HepG2 (cell line): Measurements from ENCODE around the gene RPLP2. TPM values are rescaled to one million over a fixed set of nuclear protein-coding genes. Genes with fewer than 3 reads are reported as not detected.

Experiments used
- BATF2 ChIP-seq: sonication (generic); formaldehyde crosslinking; IDR thresholded peaks from 2 replicates; pipeline ENCODE4 v1.8.0; 2022; ENCODE audit warnings: mild to moderate bottlenecking, missing genetic modification reagents, moderate library complexity
- ETV6 ChIP-seq: sonication (generic); formaldehyde crosslinking; conservative IDR thresholded peaks from 2 replicates; pipeline ENCODE4 v1.4.0; 2020; ENCODE audit warnings: missing genetic modification reagents
- FOXA1 ChIP-seq, 2 experiments: fragments of 450-650 bp in 1 of 2; sonication (generic) in 1 of 2; formaldehyde crosslinking in 1 of 2; IDR thresholded peaks; 2 replicates each; pipeline versions ENCODE4 v1.4.0 to v1.6.1; 2016 to 2020; ENCODE audit warnings: missing genetic modification reagents in 1 of 2
- HOXA9 ChIP-seq: sonication (generic); formaldehyde crosslinking; IDR thresholded peaks from 2 replicates; pipeline ENCODE4 v1.8.1; 2022; ENCODE audit warnings: missing genetic modification reagents, mild to moderate bottlenecking, moderate library complexity, borderline replicate concordance
- KAT7 ChIP-seq: IDR thresholded peaks from 2 replicates; pipeline ENCODE4 v1.6.1; 2018; ENCODE audit warnings: borderline replicate concordance, missing compliant biosample characterization
- NKX3-1 ChIP-seq: sonication (generic); formaldehyde crosslinking; IDR thresholded peaks from 2 replicates; pipeline ENCODE4 v1.5.0; 2020; ENCODE audit warnings: missing genetic modification reagents
- PAX8 ChIP-seq: sonication (generic); formaldehyde crosslinking; IDR thresholded peaks from 2 replicates; pipeline ENCODE4 v1.8.0; 2022; ENCODE audit warnings: mild to moderate bottlenecking, missing genetic modification reagents, borderline replicate concordance
- PBX3 ChIP-seq: sonication (generic); formaldehyde crosslinking; IDR thresholded peaks from 2 replicates; pipeline ENCODE4 v1.8.1; 2023; ENCODE audit warnings: missing genetic modification reagents, inconsistent platforms, borderline replicate concordance
- PHF8 ChIP-seq: sonication (generic); formaldehyde crosslinking; IDR thresholded peaks from 2 replicates; pipeline ENCODE4 v1.5.0; 2020; ENCODE audit warnings: missing genetic modification reagents
- SIN3B ChIP-seq: fragments of 150-350 bp; IDR thresholded peaks from 2 replicates; pipeline ENCODE4 v1.6.1; 2014; ENCODE audit warnings: low read length
- SP5 ChIP-seq: IDR thresholded peaks from 2 replicates; pipeline ENCODE4 v1.6.1; 2016; ENCODE audit warnings: low read depth, borderline replicate concordance
- TAF1 ChIP-seq: sonication (generic); formaldehyde crosslinking; IDR thresholded peaks from 2 replicates; pipeline ENCODE4 v1.4.0; 2020; ENCODE audit warnings: missing genetic modification reagents
- ZFY ChIP-seq: sonication (generic); formaldehyde crosslinking; IDR thresholded peaks from 2 replicates; pipeline ENCODE4 v1.4.0; 2020; ENCODE audit warnings: missing genetic modification reagents
- ZNF124 ChIP-seq: sonication (generic); formaldehyde crosslinking; IDR thresholded peaks from 2 replicates; pipeline ENCODE4 v1.4.0; 2020; ENCODE audit warnings: missing genetic modification reagents
- ZNF713 ChIP-seq: sonication (generic); formaldehyde crosslinking; IDR thresholded peaks from 2 replicates; pipeline ENCODE4 v1.4.0; 2020; ENCODE audit warnings: mild to moderate bottlenecking, missing genetic modification reagents
- polyA plus RNA-seq, 8 experiments: library from polyadenylated mRNA; depleted of rRNA in 3 of 8; stranded (reverse) in 7 of 8; unstranded in 1 of 8; fragments of >200 nt; fragmentation: Illumina TruSeq in 4 of 8; extraction: Trizol in 4 of 8; gene quantifications; 2 replicates each; pipeline versions ENCODE4 v1.2.1 to v1.2.3, GENCODE V29; 2011 to 2016; ENCODE audit warnings: low read depth in 4 of 8, missing spikeins in 1 of 8, mixed read lengths in 1 of 8; ENCODE audit not compliant: insufficient read depth in 1 of 8
- total RNA-seq, 5 experiments: library from RNA; depleted of rRNA; stranded (reverse); fragments of >200 nt; fragmentation: Illumina TruSeq; extraction: Trizol; gene quantifications; 2 replicates each; pipeline ENCODE4 v1.2.3, GENCODE V29; 2016; ENCODE audit warnings: low read depth in 1 of 5
- TF ChIP-seq, protein P1 (sequence below): IDR thresholded peaks from 2 replicates; pipeline ENCODE4 v1.6.1; 2016
- TF ChIP-seq, protein P2 (sequence below): sonication (generic); formaldehyde crosslinking; conservative IDR thresholded peaks from 2 replicates; pipeline ENCODE4 v1.4.0; 2020; ENCODE audit warnings: missing genetic modification reagents
- TF ChIP-seq, protein P3 (sequence below): IDR thresholded peaks from 2 replicates; pipeline ENCODE4 v1.6.1; 2012; ENCODE audit warnings: inconsistent platforms
- TF ChIP-seq, protein P4 (sequence below): sonication (generic); formaldehyde crosslinking; IDR thresholded peaks from 2 replicates; pipeline ENCODE4 v1.4.0; 2020; ENCODE audit warnings: mild to moderate bottlenecking, missing genetic modification reagents, borderline replicate concordance
- TF ChIP-seq, protein P5 (sequence below): sonication (generic); formaldehyde crosslinking; conservative IDR thresholded peaks from 2 replicates; pipeline ENCODE4 v1.8.0; 2022; ENCODE audit warnings: mild to moderate bottlenecking, moderate library complexity, missing genetic modification reagents

RPLP2 gene
- total and polyA plus RNA-seq, 2 of the 13 experiments (the other 11 are each of a cell fraction or from before 2014, with no cell fraction given) = 978 to 2,106 TPM

DNA sequence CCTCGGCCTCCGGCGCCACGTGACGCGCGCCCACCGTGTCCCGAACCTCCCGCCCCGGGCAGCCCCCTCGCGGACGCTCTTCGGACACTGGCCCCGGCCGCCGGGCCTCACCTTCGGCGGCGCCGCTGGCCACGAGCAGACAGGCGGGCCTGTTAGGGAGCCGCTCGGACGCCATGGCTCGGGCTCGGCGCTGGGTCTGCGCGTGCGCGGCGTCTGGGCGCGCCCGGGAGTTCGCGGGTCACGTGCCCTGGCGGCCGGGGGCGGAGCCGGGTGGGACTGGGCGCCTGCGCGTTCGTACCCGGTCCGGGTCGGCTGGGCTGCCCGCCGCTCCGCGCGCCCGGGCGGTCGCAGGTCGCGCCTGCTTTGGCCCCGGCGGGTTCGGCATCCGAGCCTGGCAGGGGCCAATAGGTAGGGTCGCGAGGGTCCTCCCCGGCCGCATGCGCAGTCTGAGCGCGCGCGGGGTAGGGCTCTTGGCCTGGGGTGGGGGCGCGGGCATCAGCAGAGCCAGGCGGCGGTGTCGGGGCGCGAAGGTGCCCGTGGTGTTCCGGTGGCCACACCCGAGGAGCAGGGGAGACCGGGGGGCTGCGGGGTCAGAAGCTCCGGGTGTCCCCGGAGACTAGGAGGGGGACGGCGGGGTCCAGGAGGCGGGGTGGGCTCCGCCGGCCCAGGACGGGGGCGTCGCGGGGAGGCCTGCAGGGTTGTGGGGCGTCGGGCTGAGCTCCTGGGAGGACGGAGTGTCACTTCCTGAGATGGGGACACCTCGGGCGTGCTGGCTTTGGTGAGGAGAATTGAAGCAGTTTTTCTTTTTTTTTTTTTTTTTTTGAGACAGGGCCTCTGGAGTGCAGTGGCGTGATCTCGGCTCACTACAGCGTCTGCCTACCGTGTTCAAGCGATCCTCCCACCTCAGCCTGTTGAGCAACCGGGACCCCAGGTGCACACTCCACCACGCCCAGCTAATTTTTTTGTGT, 32.2 kb upstream of the RPLP2 start, which contains the start of gene GATD1 (continued):
- TF ChIP-seq PBX3 (CRISPR knock-in tag) = no peak
- TF ChIP-seq, protein P1, sequence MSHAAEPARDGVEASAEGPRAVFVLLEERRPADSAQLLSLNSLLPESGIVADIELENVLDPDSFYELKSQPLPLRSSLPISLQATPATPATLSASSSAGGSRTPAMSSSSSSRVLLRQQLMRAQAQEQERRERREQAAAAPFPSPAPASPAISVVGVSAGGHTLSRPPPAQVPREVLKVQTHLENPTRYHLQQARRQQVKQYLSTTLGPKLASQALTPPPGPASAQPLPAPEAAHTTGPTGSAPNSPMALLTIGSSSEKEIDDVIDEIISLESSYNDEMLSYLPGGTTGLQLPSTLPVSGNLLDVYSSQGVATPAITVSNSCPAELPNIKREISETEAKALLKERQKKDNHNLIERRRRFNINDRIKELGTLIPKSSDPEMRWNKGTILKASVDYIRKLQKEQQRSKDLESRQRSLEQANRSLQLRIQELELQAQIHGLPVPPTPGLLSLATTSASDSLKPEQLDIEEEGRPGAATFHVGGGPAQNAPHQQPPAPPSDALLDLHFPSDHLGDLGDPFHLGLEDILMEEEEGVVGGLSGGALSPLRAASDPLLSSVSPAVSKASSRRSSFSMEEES (CRISPR knock-in tag) = no peak
- TF ChIP-seq, protein P2, sequence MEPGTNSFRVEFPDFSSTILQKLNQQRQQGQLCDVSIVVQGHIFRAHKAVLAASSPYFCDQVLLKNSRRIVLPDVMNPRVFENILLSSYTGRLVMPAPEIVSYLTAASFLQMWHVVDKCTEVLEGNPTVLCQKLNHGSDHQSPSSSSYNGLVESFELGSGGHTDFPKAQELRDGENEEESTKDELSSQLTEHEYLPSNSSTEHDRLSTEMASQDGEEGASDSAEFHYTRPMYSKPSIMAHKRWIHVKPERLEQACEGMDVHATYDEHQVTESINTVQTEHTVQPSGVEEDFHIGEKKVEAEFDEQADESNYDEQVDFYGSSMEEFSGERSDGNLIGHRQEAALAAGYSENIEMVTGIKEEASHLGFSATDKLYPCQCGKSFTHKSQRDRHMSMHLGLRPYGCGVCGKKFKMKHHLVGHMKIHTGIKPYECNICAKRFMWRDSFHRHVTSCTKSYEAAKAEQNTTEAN = 0 out of 2 replicates have a peak, but pooled peaks have one; percentile 15
- TF ChIP-seq HOXA9 (CRISPR knock-in tag) = no peak; the same call in 1 of the 2 replicates
- TF ChIP-seq TAF1 = peak; percentile 24; the same call in 1 of the 2 replicates
- peak; percentile 92 for TF ChIP-seq ZFY
- no peak for TF ChIP-seq SP5 (CRISPR knock-in tag)
- TF ChIP-seq BATF2 (CRISPR knock-in tag) = no peak
- TF ChIP-seq SIN3B = no peak
- TF ChIP-seq, protein P3, sequence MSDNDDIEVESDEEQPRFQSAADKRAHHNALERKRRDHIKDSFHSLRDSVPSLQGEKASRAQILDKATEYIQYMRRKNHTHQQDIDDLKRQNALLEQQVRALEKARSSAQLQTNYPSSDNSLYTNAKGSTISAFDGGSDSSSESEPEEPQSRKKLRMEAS = peak; percentile 70; the same call in 1 of the 2 replicates
- TF ChIP-seq PAX8 (CRISPR knock-in tag) = no peak
- 0 out of 2 replicates have a peak, but pooled peaks have one; percentile 53 for TF ChIP-seq ZNF713 (CRISPR knock-in tag)
- TF ChIP-seq, protein P4, sequence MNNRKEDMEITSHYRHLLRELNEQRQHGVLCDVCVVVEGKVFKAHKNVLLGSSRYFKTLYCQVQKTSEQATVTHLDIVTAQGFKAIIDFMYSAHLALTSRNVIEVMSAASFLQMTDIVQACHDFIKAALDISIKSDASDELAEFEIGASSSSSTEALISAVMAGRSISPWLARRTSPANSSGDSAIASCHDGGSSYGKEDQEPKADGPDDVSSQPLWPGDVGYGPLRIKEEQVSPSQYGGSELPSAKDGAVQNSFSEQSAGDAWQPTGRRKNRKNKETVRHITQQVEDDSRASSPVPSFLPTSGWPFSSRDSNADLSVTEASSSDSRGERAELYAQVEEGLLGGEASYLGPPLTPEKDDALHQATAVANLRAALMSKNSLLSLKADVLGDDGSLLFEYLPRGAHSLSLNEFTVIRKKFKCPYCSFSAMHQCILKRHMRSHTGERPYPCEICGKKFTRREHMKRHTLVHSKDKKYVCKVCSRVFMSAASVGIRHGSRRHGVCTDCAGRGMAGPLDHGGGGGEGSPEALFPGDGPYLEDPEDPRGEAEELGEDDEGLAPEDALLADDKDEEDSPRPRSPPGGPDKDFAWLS (CRISPR knock-in tag) = no peak
- TF ChIP-seq, protein P5, sequence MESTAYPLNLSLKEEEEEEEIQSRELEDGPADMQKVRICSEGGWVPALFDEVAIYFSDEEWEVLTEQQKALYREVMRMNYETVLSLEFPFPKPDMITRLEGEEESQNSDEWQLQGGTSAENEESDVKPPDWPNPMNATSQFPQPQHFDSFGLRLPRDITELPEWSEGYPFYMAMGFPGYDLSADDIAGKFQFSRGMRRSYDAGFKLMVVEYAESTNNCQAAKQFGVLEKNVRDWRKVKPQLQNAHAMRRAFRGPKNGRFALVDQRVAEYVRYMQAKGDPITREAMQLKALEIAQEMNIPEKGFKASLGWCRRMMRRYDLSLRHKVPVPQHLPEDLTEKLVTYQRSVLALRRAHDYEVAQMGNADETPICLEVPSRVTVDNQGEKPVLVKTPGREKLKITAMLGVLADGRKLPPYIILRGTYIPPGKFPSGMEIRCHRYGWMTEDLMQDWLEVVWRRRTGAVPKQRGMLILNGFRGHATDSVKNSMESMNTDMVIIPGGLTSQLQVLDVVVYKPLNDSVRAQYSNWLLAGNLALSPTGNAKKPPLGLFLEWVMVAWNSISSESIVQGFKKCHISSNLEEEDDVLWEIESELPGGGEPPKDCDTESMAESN (CRISPR knock-in tag) = no peak; the same call in 1 of the 2 replicates
- no peak for TF ChIP-seq ETV6 (CRISPR knock-in tag)
- TF ChIP-seq KAT7 (CRISPR knock-in tag) = no peak
- no peak for TF ChIP-seq FOXA1 (IDR thresholded peaks at IDR 0.05)
- no peak for TF ChIP-seq FOXA1 (CRISPR knock-in tag; IDR thresholded peaks at IDR 0.05)
- peak; percentile 76 for TF ChIP-seq PHF8
- TF ChIP-seq ZNF124 (CRISPR knock-in tag) = no peak
- TF ChIP-seq NKX3-1 (CRISPR knock-in tag) = peak; percentile 37; the same call in 1 of the 2 replicates
